Neutrophil (primary cell): ENCODE data around the gene POU3F3.

Source experiments
- H3K27ac ChIP-seq: fragments of 200-600 bp; sonication (generic); 2 replicates; pipeline ENCODE4 v1.5.1; 2016; ENCODE audit warnings: mild to moderate bottlenecking, moderate library complexity
- H3K27me3 ChIP-seq: fragments of 200-600 bp; sonication (generic); 2 replicates; pipeline ENCODE4 v1.6.0; 2016; ENCODE audit warnings: mild to moderate bottlenecking
- H3K36me3 ChIP-seq: fragments of 200-600 bp; sonication (generic); 2 replicates; pipeline ENCODE4 v1.5.1; 2017
- H3K4me1 ChIP-seq, 2 experiments: fragments of 200-600 bp in 1 of 2; sonication (generic) in 1 of 2; 1 replicate in 1 of 2; 2 replicates in 1 of 2; pipeline versions ENCODE4 v1.5.1 to v1.6.1; 2013 to 2016; ENCODE audit warnings: low read depth in 1 of 2, low read length in 1 of 2, mild to moderate bottlenecking in 1 of 2, moderate library complexity in 1 of 2; ENCODE audit not compliant: control insufficient read depth in 1 of 2, insufficient read depth in 1 of 2
- H3K4me3 ChIP-seq, 2 experiments: fragments of 200-600 bp in 1 of 2; sonication (generic) in 1 of 2; 1 replicate in 1 of 2; 2 replicates in 1 of 2; pipeline ENCODE4 v1.5.1; 2013 to 2016; ENCODE audit warnings: low read depth in 1 of 2, low read length in 1 of 2, mild to moderate bottlenecking in 1 of 2, moderate library complexity in 1 of 2
- H3K9me3 ChIP-seq: fragments of 200-600 bp; sonication (generic); 2 replicates; pipeline ENCODE4 v1.5.1; 2016
- CTCF ChIP-seq: fragments of 200-600 bp; sonication (generic); IDR thresholded peaks from 2 replicates; pipeline ENCODE4 v1.5.1; 2016; ENCODE audit warnings: antibody characterized with exemption

The POU3F3 gene

GRCh38 chr2:104861351-104862057, 7.6 kb downstream of the POU3F3 start:
- Histone ChIP-seq H3K9me3 (no peaks in the 10 kb centered on the region), H3K27me3 (peaks cover 100% of the 10 kb centered on the region), H3K36me3 (no peaks in the 10 kb centered on the region), H3K4me1 (peaks cover 3 to 6% of the 10 kb centered on the region in 2 experiments), H3K4me3 (no peak overlapping the region), H3K27ac (no peak overlapping the region)
- TF ChIP-seq CTCF = no peak

GRCh38 chr2:104862058-104862941, 8.4 kb downstream of the POU3F3 start:
- Histone ChIP-seq H3K36me3 (no peaks in the 10 kb centered on the region), H3K27ac (no peak overlapping the region), H3K4me1 (peaks cover 0 to 2% of the 10 kb centered on the region in 2 experiments), H3K9me3 (no peaks in the 10 kb centered on the region), H3K4me3 (no peak overlapping the region), H3K27me3 (peaks cover 100% of the 10 kb centered on the region)
- TF ChIP-seq CTCF = no peak

GRCh38 chr2:104863146-104863467, 9.2 kb downstream of the POU3F3 start:
- no peaks in the 10 kb centered on the region for H3K9me3 ChIP-seq
- H3K27ac ChIP-seq = no peak overlapping the region
- no peaks in the 10 kb centered on the region for H3K36me3 ChIP-seq
- no peak for TF ChIP-seq CTCF
- no peak overlapping the region for H3K4me3 ChIP-seq
- H3K4me1 ChIP-seq = no peaks in the 10 kb centered on the region
- peaks cover 100% of the 10 kb centered on the region for H3K27me3 ChIP-seq

GRCh38 chr2:104863468-104864279, 9.8 kb downstream of the POU3F3 start:
- no peak for TF ChIP-seq CTCF
- H3K36me3 ChIP-seq = no peaks in the 10 kb centered on the region
- no peaks in the 10 kb centered on the region for H3K4me1 ChIP-seq
- H3K9me3 ChIP-seq = no peaks in the 10 kb centered on the region
- H3K27ac ChIP-seq = no peak overlapping the region
- no peak overlapping the region for H3K4me3 ChIP-seq
- H3K27me3 ChIP-seq = peaks cover 100% of the 10 kb centered on the region

GRCh38 chr2:104864280-104865095, 10.6 kb downstream of the POU3F3 start:
- Histone ChIP-seq H3K4me1 (no peaks in the 10 kb centered on the region), H3K27me3 (peaks cover 100% of the 10 kb centered on the region), H3K9me3 (no peaks in the 10 kb centered on the region), H3K36me3 (no peaks in the 10 kb centered on the region), H3K27ac (no peak overlapping the region), H3K4me3 (no peak overlapping the region)
- no peak for TF ChIP-seq CTCF
